Measurements from ENCODE around the gene ZDHHC23.

The ZDHHC23 gene, protein sequence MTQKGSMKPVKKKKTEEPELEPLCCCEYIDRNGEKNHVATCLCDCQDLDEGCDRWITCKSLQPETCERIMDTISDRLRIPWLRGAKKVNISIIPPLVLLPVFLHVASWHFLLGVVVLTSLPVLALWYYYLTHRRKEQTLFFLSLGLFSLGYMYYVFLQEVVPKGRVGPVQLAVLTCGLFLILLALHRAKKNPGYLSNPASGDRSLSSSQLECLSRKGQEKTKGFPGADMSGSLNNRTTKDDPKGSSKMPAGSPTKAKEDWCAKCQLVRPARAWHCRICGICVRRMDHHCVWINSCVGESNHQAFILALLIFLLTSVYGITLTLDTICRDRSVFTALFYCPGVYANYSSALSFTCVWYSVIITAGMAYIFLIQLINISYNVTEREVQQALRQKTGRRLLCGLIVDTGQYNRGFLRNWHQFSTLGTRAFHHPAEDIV

DNA sequence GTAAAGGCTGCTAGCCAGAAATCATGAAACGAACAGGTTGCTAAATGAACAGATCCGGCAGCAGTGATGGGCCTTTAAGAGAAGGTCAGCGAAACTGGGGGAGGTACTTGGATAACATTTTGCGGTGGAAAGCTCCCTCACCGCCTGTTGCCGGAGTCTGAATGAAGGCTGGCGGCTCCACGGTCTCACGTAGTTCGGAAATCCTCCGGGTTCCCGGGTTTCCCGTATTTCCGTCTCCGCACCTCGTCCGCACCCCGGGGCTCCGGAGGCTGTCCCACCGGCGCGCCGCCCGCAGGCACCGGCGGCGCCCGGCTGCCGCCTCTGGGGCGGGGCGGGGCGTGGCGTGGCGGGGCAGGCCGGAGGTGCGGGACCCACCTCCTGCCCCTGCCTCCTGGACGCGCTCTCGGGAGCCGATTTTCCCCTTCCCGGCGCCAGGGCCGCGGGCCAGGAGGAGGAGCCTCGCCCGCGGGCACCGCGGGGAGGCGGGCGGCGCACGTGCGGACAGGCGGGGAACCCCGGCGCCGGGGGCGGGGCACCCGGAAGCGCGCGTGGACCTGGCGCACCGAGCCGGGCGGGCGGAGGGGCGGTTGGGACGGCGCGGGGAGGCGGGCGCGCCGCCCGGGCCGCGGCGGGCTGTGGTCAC is at the start of gene ZDHHC23:
ZDHHC23 (plus strand) TSS at position 642 of the 643 bp plus-strand sequence. CDS start 790 bp downstream, outside the sequence.
- peak; percentile 38 to 48 for DNase-seq

DNA sequence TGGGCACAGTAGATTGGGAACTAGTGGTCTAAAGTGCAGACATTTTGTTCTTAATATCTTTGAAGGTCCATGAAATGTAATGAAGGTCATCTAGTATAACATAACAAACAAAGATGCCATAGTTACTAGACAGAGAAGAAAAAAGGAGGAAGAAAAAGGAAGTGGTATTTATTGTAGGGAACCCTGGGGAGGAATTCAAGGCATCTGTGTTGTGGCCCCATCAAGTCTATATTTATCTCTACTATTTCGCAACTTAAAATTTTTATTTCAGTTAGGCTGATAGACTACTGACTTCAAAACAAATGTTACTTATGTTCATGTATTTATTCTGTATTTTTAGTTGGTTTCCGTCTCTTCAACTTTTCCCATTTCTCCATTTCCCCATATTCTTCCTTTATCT is 48.9 kb upstream of the ZDHHC23 start:
- no peak for DNase-seq

DNA sequence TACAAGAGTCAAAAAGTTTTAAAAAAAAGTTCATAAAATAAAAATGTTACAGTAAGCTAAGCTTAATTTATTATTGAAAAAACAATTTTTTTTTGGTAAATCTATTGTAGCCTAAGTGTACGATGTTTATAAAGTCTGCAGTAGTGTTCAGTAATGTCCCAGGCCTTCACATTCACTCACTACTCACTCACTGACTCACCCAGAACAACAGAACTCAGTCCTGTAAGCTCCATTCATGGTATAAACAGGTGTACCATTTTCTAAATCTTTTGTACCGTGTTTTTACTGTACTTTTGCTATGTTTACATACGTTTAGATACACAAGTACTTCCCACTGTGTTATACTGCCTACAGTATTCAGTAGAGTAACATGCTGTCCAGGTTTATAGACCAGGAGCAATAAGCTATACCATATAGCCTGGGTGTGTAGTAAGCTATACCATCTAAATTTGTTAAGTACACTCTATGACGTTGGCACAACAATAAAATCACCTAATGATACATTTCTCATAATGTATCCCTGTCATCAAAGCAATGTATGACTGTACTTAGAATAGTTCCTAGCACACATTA is 41.2 kb upstream of the ZDHHC23 start:
- DNase-seq, result no peak

DNA sequence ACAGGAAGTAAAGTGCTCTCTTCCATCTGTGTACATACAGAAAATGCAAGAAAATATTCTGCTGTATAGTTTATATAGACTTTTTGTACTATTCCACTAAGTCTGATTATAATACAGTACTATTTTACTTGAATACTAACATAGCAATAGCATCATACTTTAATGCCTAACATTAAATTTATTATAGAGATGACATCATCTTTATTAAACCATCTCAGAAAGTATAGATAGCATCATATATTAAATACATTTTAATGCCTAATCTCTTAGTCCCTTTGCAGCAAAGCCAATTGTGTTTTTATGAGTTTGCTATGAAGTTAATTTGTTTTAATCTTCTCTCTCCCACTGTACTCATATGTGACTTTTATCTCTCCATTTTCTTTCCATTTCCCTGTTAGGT is 39.7 kb upstream of the ZDHHC23 start:
- DNase-seq, result no peak

DNA sequence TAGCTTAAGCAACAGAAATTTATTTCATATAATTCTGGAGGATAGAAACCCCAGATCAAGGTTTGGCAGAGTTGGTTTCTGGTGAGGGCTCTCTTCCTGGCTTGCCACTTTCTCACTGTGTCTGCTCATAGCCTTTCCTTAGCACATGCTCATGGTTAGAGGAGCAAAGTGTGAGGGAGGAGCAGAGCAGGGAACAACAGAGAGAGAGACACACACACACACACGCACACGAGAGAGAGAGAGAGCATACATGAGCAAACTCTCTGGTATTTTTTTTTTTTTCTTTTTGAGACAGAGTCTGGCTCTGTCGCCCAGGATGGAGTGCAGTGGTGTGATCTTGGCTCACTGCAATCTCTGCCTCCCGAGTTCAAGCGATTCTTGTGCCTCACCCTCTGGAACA is 36.8 kb upstream of the ZDHHC23 start:
- no peak for DNase-seq

DNA sequence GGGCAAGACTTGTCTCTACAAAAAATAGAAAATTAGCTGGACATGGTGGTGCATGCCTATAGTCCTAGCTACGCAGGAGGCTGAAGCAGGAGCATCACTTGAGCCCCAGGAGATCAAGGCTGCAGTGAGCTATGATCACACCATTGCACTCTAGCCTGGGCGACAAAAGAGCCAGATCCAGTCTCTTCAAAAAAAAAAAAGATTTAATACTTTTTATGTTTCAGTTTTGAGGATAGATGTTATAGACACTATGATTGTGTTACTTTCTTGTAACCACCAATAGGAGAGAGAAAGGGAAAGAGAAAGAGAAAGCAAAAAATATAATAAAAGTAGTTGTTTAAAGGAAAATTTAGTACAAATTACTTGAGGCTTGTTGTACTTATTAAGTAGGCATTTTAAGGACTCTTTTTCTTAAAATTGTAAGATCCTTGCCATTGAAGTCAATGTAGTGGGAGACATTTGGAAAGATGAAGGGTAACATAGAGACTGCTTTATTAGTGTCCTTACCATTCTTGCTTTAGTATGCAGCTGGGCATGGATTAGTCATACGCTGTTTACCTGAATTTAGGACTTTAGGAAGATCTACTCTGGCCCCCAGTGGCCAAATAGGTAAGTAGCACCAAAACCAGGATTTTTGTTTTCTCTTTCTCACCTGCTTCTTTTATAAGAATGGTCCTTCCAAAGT is 35.1 kb upstream of the ZDHHC23 start:
- DNase-seq, result peak in 1 of 2 experiments; percentile 4

DNA sequence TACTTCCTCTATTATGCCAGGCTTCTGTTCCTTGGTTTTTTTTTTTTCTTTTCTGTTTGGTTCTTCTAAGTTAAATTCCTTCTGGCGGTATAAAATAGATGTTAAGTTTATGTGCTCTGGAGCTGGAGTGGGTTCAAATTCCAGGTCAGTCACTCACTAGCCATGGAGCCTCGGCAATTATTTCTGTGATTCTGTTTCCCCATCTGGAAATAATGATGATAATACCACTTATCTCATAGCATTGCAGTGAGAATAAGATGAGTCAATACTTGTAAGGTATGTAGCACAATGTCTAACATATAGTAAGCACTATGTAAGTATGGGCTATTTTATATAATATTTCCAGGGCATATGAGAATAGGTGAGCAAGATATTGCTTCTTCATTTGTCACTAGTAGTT is 33.2 kb upstream of the ZDHHC23 start:
- DNase-seq, result no peak

DNA sequence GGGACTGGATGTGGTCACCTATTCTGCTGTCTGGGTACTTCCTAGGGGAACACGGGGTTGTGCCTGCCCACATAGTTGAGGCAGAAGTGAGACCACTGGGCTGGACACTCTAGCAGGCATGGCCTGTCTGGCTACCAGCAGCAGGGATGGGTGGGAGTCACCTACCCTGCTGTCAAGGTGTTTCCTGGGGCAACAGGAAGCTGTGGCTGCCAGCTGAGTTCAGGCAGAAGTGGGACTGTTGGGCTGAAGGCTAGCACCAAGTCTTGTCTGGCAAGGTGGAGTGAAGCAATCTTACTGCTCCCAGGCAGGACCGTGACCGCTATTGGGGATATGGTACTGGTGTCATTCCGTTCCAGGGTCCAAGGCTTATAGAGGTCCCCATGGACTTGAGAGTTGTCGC is 20.3 kb upstream of the ZDHHC23 start:
- DNase-seq, result no peak

DNA sequence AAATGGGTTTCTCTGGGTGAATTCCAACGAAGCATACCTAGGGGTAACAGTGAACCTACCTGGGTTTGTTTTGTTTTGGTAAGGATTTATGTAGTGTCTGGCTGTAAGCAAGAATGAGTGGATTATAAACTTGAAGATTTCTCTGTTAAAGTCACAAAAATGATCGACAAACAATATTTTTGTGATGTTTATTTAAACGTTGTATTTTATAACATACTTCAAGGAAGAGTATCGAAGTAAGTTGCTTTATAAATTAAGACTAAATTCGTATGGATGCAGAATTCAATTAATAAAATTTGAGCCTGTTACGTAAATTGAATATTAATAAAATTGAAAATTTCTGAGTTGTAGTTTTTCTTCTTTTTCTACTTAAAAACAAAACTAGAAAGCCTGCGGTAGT is 982 bp upstream of the ZDHHC23 start:
- no peak for DNase-seq

DNA sequence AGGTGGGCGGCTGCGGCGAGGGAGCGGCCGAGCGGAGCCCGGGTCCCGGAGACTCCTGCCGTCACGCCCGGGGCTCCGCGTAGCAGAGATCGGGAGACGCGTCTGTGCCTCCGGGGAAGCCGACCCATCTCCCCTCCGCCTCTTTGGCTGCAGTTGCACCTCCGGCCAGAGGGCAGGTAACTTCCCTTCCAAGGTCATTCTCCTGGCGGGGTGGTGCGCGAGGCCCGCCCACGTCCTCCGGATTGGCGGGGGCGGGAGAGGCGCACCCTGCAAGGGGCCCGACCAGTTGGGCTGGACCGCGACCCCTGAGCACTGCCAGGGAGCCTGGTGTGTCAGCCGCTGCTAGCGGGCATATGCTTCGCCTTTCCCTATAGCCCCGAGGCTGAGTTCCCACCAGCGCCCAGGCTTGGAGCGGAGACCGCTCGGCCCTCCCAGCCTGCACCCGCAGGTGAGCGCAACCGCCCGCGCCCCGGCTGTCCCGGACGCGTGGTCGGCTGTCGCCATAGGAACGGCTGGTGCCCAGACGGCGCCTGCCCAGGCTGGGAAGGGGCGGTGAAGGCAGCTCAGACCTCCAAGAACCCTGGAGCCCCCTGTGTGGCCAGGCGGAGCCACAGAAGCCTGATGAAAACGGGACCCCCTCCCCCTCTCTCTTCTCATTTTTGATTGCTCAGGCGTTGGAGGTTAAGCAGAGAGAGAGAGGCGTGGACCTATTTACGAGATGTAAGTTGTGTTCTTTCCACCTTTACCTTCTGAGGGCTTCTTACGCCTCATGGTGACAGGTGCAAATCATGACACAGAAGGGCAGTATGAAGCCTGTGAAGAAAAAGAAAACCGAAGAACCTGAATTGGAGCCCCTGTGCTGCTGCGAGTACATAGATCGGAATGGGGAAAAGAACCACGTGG is 453 bp downstream of the ZDHHC23 start:
- peak; percentile 5 to 11 for DNase-seq

DNA sequence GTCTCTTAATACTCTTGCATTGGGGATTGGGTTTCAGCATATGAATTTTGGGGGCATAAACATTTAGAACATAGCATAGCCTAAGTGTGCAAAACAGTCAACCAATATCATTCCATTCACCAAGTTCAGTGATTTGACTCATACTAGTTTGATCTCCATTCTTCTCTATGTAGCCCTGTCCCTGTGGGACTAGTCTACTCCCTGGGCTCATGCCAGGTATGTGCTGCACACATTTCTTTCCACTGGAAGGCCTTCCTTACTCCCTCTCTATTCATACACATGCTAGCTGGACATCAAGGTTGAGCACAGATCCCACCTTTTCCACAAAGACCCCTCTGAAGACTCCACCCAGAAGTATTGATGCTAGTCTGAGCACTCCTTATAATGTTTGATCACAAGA is 5.1 kb downstream of the ZDHHC23 start:
- no peak for DNase-seq

DNA sequence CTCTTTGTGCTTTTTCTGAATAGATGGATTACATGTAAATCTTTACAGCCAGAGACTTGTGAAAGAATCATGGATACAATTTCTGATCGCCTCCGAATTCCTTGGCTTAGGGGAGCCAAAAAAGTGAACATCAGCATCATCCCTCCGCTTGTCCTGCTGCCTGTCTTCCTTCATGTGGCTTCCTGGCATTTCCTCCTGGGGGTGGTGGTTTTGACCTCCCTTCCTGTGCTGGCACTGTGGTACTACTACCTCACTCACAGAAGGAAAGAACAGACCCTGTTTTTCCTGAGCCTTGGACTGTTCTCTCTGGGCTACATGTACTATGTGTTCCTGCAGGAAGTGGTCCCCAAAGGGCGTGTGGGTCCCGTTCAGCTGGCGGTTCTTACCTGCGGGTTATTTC is 5.9 kb downstream of the ZDHHC23 start:
- no peak for DNase-seq

DNA sequence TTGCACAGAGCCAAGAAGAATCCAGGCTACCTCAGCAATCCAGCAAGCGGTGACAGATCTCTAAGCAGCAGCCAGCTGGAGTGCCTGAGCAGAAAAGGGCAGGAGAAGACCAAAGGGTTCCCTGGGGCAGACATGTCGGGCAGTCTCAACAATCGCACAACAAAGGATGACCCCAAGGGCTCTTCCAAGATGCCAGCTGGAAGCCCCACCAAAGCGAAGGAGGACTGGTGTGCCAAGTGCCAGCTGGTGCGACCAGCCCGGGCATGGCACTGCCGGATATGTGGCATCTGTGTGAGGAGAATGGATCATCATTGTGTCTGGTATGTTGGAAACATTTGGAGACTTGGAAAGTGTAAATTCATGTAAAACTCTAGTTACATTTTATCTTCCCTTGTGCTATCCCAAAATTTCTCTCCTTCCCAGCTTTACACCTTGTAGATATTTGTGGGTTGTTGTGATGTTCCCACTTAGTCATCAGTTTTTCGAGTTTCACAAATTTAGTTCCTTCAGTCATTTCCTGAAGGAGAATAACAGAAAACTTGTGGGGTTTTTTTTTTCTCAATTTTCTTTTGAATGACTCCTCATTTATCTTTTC is 6.4 kb downstream of the ZDHHC23 start:
- no peak for DNase-seq

DNA sequence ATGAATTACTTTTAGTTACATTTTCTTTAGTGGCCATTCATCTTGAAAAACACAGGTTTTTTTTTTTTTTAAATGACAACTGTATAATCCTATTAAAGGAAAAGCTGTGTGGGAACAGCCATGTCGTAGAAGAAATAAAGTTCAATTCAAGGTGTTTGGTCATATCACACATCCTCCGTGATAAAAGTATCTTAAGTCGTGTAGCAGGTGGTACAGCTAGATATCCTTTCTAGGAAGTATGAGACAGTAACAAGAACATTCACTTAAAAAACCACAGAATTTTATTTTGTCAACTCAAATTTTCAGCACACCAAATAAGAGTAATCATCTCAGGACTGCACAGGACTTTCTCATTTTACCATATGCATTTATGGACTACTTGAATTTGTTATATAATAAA is 16.1 kb downstream of the ZDHHC23 start:
- no peak for DNase-seq

DNA sequence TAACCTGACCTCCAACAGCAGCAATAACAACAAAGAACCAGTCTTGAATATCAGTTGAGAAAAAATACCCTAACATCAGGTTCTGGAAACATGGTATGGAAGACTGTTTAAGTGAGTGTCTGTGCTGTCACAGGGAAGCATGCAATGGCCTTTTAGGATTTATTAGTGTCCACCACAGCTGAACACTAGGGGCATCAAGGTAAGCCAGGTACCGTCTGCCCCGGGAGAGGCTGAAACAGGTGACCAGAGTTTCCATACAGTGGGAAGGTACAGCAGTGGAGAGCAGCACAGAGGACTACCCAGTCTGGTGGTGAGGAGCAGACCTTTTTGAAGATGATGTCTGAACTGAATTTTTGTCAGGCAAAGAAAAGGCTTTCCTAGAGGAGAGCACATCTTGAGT is 18.4 kb downstream of the ZDHHC23 start:
- no peak for DNase-seq

DNA sequence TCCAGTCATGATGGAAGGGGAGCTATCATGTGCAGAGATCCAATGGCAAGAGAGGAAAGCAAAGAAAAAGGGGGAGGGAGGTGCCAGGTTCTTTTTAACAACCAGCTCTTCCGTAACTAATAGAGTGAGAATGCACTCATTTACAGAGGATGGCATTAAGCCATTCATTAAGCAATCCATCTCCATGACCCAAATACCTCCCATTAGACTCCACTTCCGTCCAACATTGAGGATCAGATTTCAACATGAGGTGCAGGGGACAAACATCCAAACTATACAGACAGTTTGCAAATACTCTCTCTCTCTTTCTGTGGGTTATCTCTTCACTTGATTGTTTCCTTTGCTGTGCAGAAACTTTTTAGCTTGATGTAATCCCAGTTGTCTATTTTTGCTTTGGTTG is 21.2 kb downstream of the ZDHHC23 start:
- no peak for DNase-seq

DNA sequence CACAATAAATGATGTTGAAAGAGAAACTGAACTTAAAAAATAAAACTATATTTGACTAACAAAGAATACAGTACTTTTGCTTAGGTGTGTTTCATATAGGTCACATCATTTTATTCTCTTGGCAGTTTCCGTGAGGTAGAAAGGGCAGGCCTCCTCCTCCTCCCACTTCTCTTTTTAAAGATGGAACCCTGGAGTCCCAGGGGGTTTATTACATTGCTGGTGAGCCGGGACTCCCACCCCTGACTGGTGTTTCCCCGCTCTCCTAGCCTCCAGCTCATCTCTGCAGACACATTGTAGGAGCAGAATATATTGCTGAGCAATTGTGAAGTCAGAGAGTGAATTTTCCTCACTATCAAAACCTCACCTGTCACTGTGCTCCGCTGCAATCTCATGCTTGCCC is 30.0 kb downstream of the ZDHHC23 start:
- DNase-seq, result no peak

DNA sequence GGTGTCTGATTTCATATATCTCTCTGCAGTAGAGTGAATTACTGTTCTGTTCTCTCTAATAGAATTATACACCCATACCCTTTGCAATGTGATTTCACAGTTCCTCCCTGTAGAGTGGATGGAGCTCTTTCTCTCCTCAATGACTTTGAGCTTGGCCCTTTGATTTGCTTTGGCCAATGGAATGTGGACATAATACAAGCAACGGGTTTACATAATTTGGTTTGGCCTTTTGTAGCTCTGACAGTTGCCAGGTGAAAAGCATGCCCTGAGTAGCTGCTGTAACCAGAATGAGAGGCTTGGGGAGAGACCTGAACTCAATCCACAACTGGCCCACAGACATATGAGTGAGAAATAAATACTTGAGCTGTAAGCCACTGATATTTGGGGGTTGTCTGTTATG is 32.1 kb downstream of the ZDHHC23 start:
- no peak for DNase-seq

DNA sequence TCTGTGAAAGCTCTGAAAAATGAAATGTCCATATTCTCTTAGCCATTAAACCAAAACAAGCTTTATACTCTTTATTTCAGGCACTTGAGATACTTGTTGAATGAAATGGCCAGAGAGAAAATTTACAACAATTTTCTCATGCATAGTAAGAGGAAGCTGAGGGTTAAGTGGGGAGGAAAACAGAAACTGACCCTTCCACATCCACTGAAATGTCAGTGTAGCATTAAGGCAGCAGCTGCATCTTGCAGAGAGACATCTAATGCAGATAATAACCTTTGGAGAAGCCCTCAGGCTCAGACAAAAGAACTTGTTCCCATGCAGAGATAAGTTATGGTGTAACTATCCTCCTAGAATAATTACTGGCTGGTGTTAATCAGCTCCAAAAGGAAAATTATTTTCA is 34.0 kb downstream of the ZDHHC23 start:
- DNase-seq, result no peak

DNA sequence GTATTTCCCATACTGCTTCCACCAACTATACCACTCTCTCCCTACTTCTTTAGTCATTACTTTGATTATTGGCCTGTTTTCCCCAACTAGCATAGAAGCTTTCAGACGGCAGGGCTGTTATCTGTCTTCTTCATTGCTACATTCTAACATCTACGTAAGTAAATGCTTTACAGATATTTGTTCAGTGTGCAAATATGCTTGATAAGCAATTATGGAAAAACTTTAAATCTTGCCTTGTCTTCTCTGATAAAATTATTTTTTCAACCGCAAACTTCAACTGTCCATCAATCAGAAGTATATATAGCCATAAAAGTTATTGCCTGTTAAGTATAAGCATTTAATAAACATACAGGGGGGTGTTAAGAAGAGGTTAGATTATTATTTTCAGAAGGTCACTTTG is 35.7 kb downstream of the ZDHHC23 start:
- DNase-seq, result no peak

DNA sequence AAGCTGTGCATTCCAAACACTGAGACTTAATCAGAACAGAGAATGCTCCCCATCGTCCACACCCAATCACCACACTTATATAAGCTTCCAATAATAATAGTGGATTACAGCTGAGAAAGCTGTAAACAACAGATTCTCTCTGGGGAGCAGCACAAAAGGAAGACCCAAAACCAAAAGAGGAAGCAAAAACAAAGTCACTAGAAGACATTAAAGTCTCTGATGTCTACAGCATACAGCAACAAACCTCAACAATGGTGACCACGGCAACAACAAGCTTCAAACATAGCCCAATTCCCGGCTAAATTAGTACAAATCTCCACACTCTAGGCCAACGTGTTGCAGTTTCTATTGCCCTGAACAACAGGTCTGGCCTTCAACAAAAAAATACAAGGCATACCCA is 37.7 kb downstream of the ZDHHC23 start:
- DNase-seq, result no peak

DNA sequence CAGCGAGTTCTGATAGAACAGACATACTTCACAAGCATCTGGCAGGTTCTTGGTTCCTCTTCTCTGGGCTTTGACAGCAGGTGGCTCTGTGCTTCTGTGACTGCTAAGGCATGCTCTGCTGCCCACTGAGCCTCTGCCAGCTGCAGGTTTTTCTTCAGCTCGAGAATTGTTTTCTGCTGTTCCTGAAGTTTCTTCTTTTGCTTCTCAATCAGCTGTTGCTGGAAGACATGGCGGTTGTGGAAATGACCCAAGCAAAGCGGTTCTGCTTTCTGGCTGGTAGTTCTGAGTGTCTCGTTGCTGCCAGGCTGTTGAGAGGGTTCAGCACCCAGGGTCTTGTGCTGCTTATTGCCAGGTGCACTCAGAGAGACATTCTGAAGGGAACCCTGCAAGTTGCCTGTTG is 57.7 kb downstream of the ZDHHC23 start:
- no peak for DNase-seq
